GM13976 (cell line): ENCODE data around the gene CFAP97.
A peak's percentile ranks its signal among the peaks of the same experiment; 100 is the strongest.

Experiments
- DNase-seq: peaks from one replicate; pipeline ENCODE4 v3.0.0; 2012; ENCODE audit warnings: low spot score
- CTCF ChIP-seq: IDR thresholded peaks from 2 replicates; pipeline ENCODE4 v1.5.1; 2012; ENCODE audit warnings: borderline replicate concordance, mild to moderate bottlenecking; ENCODE audit not compliant: insufficient read depth; ENCODE audit errors: extremely low read depth, missing control alignments, control extremely low read depth
- in situ Hi-C: fragments of 300-500 bp; cut with MboI; formaldehyde crosslinking; loops from one replicate; pipeline ENCODE4 v1.12.0; 2022; ENCODE audit warnings: low sequenced_read_pairs, mixed read lengths, inconsistent platforms; ENCODE audit not compliant: unreplicated experiment

The CFAP97 gene

GRCh38 chr4:185167234-185167633, 36.6 kb downstream of the CFAP97 start:
- no peak for TF ChIP-seq CTCF
- no peak for DNase-seq
- in situ Hi-C loops: no loop called here

GRCh38 chr4:185165605-185166063, 38.2 kb downstream of the CFAP97 start:
- in situ Hi-C loops: no loop called here
- TF ChIP-seq CTCF: no peak
- DNase-seq: peak; percentile 53

DNA sequence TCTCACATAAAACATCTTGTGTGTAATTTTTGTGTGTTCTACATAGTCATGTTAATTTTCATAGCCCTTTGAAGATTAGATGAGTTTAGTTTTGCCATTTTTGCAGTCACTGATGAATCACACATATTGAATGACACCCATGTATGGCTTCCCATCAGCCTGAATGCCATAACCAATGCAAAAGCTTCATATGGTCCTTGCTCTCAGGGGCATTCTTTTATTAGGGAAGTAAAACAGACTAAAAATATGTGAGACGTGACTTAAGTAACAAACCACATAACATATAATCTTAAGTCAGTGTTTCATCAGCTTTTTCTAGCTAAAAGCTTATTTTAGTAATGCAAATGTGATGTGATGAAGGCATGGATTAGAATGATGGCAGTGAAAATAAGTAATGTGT, 52.5 kb downstream of the CFAP97 start:
- no peak for DNase-seq
- no peak for TF ChIP-seq CTCF
- in situ Hi-C loops: no loop called here

- TF ChIP-seq CTCF: no peak
- DNase-seq: no peak
- in situ Hi-C loops: no loop called here
These were observed 54.4 kb downstream of the CFAP97 start for GRCh38 chr4:185149392-185149791.

- no peak for TF ChIP-seq CTCF
- no peak for DNase-seq
- in situ Hi-C loops: no loop called here
These were observed 58.2 kb downstream of the CFAP97 start for GRCh38 chr4:185145572-185145971.

DNA sequence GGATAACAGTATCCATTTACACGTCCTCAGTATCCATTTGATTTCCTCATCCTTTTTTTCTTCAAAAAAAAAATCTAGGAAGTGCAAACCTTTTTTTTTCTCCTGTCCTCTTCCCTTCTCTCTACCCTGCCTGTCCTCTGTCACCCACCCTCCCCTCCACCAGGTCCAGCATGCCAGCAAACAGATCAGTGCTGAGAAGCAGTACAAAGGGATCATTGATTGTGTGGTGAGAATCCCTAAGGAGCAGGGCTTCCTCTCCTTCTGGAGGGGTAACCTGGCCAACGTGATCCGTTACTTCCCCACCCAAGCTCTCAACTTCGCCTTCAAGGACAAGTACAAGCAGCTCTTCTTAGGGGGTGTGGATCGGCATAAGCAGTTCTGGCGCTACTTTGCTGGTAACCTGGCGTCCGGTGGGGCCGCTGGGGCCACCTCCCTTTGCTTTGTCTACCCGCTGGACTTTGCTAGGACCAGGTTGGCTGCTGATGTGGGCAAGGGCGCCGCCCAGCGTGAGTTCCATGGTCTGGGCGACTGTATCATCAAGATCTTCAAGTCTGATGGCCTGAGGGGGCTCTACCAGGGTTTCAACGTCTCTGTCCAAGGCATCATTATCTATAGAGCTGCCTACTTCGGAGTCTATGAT, 59.1 kb downstream of the CFAP97 start:
- TF ChIP-seq CTCF: no peak
- no peak for DNase-seq
- in situ Hi-C loops: no loop called here
